ENCODE results near the gene HECW1.

HECW1 gene

DNA sequence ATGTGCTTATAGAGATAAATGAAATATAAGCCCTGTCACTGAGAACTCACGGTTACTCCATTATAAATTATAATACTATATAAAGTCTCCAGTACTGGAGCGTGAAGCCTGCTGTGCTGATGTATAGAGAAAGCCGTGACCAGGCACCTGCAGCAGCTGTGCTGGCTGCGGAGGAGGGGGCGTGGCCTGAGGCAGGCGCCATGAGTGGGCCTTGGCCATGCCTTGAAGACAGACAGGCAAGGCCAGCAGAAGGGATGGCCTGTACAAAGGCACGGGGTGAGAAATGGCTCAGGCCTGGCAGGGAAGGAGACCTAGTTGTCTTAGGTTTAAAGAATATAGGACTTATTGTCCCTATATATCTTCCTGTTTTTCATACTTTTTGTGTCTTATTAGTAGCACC, 251.9 kb downstream of the HECW1 start:
- no peak for DNase-seq (ENCODE audit: low read depth in 2 of 2)

DNA sequence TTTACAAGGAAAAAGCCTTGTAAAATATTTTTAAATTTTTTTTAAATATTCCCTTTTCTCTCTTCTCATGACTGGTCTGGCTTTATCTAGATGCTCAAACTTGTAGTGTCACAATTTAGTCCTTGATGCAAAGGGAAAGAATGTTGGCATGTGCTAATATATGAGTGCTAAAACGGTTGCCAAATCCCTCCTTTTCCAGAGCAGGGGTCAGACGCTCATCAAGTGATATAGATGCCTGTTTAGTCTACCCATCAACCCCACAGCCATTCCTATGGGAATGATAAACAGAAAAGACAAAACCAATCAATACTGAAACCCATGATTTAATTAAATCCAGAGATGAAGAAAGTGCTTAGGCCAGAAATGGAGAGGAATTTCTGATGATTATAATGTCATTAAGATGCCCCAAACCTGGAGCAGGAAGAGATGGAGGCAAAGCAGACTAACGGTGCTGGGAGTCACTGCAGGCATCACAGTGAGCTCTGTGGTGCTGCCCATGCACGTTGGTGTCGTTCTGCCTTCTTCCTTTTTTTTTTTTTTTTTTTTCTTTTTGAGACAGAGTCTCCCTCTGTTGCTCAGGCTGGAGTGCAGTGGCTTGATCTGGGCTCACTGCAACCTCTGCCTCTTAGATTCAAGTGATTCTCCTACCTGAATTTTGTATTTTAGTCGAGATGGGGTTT, 260.4 kb downstream of the HECW1 start:
- DNase-seq (ENCODE audit: low read depth in 2 of 2): no peak

DNA sequence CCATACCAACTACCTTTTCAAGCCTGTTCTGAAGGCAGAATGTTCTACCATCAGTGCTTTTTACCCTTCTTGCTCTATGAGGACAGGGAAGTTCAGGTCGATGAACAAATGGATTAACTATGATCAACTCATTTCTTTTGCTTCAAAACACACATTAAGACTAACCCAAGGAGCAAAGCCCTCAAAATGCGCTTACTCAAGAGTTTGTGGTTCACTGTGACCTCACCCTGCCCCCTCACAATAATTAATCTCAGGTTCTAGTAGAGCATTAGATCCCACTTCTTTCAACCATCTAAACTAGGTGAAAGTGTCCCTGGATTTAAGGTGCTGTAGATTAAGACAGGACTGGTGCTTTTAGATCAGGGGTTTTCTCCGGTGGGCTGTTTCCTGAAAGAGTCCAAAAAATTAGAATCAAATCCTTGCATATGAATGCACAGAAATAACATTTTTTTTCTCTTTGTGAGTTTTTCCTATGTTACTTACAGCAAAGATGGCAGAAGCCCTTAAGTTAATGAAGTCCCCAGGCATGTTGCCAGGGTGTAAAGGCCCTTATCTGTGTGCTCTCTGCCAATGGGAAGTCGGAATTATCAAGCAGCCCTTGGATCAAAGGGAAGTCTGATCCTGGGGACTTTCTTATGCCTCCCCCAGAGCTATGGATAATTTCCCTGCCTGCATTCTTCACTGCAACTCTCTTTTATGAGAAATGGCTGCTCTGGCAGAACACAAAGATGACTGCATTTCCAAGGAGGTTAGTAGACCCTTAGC, 264.9 kb downstream of the HECW1 start:
- DNase-seq (ENCODE audit: low read depth in 2 of 2): no peak

DNA sequence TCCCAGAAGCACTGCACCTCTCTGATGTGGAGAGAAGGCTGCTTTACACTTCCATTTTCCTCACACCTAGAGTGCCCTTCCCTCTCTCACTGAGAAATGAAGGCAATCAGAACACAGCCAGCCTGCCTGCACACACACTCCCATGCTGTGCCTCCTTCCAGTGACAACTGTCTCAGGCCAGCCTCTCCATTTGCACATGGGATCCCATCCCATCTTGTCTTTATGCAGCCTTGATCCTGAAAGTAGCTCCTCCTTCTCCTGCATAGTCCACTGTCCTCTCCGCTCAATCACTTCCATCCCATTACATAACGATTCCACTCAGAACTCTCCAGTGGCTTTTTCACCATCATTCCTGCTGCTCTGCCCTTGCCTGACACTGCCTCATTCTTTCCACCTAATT, 266.8 kb downstream of the HECW1 start:
- no peak for DNase-seq (ENCODE audit: low read depth in 2 of 2)

DNA sequence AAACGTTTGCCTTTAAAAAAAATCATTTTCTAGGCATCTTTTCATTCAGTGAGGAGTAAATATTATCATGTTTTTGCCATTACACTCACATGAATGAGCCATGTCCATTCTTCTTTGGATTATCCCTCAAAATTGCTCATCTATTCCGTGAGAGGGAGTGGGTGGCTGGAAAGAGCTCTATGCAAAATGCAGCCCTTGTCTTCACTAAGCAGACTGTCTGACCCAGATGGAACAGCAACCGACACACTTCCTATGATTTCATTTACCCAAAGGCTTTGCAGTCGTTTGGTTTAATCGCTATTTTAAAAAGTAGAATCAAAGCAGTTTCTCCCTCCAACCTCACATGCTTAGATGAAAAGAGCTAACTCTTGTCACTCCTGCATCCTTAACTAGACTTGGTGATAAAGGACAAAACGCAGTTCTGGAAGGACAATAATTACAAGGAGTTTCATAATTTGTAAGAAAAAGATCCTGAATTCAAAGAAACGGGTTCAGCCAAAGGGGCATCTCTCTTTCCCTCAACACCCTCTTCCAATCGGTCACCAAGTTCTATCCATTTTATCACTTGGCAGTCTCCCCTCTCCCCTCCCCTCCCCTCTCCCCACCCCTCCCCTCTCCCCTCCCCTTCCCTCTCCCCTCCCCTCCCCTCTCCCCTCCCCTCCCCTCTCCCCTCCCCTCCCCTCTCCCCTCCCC, 272.3 kb downstream of the HECW1 start:
- DNase-seq (ENCODE audit: low read depth in 2 of 2): no peak

DNA sequence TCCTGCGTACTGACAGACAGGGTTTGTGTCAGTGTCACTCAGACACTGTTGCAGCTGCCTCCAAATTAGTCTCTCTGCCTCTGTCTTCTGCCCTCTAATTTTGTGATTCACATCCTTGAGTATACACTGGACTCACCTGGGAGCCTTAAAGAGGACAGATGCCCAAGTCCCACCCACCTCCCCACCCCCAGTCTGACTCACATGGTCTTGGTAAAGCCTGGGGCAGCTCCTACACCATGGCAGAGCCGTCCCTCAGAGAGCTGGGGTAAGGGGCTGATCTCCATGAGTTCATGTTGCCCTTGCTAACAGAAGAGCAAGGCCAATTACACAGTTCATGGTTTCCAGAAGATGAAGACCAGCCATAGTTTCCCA, 272.8 kb downstream of the HECW1 start:
- no peak for DNase-seq (ENCODE audit: low read depth in 2 of 2)

DNA sequence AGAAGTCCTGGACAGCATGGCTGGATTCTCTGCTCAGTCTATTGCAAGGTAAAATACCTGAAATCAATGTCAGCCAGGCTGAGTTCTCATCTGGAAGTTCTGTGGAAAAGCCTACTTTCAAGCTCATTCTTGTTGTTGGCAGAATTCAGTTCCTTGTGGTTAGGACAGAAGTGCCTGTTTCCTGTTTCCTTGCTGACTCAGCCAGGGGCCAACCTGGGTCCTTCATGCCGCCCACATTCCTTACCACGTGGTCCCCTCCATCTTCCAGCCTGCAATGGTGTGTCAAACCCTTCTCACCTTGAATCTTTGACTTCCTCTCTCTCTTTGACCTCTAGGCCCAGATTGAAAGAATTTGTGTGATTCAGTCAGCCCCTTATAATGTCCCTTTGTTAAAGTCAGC, 273.4 kb downstream of the HECW1 start:
- no peak for DNase-seq (ENCODE audit: low read depth in 2 of 2)

DNA sequence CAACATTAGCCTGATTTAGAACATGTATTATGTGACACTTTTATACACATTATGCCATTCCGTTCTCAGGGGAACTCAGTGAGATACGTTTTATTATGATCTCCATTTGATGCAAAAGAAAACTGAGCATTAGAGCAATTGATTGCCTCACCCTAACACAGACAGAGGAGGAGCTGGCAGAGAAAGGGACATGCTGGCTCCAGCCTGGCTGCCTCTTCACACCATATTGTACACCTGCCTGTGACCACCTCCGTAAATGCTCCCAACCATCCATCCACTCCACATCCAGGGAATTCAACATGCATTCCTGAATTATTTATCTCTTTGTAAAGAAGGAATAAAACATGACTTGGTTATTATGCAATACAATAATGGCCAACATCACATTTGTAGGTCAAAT, 275.5 kb downstream of the HECW1 start:
- no peak for DNase-seq (ENCODE audit: low read depth in 2 of 2)

DNA sequence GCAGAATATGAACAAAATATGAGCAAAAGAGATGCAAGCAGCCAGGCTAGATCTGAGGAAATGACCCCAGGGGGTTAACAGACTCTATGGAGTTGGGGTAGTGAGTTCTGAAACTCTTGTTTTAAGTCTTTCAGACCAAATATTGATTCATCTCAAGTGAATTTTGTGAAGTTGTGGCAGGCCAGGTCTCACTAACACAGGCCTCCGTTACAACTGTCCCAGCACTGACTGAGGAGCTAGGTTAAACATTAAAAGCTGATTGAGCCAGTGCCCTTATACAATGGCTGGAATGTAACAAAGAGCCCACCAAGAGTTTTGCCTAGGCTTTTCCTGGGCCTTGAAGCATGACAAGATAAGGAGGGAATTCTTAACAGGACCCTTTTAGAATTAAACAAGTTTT, 278.1 kb downstream of the HECW1 start:
- DNase-seq (ENCODE audit: low read depth in 2 of 2): no peak

DNA sequence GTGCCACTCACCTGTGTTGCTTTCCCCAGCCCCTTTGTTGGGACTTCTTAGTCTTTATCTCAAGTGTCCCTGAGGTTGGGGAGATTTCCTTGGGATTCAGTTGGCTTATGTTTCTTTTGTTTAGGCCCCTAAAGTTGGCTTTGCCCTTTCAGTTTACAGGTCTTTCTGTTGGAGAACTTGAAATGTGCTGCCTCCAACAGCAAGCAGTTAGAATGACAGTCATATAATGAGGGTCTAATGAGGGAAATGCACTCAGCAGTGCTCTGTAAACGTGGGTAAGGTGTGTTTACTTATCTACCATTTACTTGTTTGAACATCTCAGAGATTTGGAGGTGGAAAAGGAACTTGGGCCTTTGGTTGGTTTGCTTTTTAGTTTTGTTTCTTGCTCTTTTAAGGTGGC, 279.1 kb downstream of the HECW1 start:
- DNase-seq (ENCODE audit: low read depth in 2 of 2): no peak

DNA sequence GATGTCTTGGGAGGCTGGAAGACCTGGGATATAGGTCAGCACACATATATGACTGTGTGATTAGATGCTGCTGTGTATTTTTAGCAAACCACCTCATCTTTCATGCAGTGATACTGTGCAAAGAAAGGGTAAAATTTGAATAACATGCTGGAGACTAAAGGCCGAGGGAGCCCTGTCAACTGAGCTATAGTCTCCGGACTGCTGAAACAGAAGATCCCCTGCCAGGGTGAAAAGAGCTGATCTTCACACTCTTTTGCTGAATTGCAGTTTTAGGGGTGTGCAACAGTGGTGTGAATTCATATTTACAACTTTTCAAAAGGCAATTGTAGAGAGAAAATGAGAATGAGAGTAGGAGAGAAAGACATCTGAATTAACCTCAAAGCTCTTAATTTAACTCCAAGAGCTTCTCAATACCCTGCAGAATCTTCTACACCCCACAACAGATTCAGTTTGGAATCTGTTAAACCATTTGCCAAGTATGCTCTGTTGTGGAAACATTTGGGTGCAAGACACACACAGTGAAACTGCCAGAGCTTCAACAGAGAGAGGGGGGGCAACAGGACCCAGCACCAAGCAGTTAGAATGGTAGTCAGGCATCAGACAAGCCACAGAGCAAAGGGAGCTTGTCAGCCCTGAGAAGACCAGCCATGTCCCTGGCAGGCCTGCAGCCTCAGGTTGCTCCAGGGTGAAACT, 280.3 kb downstream of the HECW1 start:
- DNase-seq (ENCODE audit: low read depth in 2 of 2): no peak

DNA sequence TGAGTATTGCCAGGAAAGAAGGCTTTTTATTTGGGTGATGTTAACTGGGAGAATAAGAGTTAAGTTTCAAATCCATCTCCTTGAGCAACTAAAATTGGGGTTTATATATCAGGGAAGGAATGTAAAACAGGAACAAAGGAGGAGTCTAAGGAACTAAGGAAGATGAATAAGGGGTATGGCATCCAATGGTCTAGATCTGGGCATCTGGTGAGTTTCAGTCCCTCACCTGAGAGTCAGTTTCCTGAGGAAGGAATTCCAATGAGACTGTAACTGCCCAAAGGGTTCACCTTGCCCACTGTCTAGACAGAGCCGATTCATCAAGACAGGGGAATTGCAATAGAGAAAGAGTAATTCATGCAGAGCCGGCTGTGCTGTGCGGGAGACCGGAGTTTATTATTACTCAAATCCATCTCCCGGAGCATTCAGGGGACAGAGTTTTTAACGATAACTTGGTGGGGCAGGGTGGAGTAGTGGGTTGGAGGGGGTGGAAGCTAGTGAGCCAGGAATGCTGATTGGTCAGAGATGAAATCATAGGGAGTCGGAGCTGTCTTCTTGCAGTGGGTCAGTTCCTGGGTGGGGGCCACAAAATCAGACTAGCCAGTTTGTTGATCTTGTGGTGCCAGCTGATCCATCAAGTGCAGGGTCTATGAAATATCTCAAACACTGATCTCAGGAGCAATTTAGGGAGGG, 282.1 kb downstream of the HECW1 start:
- no peak for DNase-seq (ENCODE audit: low read depth in 2 of 2)

DNA sequence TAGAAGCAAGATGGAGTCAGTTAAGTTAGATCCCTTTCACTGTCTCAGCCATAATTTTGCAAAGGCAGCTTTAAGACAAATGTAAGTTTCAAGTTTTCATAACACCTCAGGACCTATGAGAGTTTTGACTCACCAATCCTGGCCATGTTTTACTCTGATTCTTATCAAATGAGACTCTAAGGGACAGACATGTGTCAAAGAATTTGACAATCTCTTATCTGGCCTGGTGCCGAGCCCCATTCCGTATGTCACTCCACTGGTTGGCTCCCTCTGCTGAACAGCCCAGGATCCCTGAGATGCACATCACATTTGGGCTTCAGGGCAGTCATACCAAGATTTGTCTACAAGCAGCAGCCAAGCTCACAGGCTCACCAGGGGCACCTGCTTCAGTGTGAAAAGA, 282.9 kb downstream of the HECW1 start:
- no peak for DNase-seq (ENCODE audit: low read depth in 2 of 2)

DNA sequence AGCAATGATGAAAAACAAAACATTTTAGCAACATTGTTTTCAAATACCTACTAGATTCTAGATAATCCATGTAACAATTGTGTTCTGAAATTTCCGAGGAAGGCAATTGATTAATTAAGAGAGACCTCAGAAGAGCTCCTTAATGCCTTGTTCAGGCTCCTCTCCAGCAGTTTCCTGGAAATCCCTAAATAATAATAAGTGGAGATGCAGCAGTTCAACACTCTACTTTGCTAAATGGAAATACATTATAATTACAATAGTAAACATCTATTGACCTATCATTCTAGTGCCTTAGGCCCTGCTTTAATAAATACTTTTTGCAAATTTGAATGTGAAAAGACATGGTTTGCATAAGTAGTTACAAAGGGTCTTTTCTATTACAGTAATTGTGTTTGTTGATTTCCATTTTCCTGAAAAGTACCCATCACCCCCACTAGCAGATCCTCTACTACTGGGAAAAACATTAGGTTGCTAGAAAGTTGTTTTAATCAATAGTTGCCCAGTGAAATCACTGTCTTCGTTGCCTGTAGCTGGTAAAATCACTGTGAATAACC, 283.8 kb downstream of the HECW1 start:
- no peak for DNase-seq (ENCODE audit: low read depth in 2 of 2)

DNA sequence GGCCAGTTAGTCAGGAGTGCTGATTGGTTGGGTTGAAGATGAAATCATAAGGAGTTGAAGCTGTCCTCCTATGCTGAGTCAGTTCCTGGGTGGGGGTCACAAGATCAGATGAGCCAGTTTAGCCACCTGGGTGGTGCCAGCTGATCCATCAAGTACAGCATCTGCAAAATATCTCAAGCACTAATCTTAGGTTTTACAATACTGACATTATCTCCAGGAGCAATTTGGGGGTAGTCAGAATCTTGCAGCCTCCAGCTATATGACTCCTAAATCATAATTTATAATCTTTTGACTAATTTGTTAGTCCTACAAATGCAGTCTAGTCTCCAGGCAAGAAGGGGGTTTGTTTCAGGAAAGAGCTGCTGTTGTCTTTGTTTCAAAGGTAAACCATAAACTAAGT, 286.4 kb downstream of the HECW1 start:
- no peak for DNase-seq (ENCODE audit: low read depth in 2 of 2)

DNA sequence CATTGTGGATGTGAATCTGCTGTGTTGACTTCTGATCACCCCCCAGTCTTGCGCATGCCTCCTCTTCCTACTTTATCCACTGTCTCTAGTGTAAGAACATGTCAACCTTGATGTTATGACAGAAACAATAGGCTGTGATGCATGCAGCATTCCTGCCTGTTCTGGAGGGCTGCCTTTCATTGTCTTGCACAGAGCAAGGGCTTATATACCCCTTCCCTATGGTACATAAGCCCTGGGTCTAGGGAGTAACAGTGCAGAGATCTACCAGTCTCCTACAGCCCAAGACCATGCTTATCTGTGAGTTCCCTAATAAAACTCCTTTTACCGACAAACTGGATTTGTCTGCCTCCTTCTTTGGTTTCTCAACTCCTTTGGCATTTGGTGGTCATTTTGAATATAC, 293.5 kb downstream of the HECW1 start:
- DNase-seq (ENCODE audit: low read depth in 2 of 2): no peak

DNA sequence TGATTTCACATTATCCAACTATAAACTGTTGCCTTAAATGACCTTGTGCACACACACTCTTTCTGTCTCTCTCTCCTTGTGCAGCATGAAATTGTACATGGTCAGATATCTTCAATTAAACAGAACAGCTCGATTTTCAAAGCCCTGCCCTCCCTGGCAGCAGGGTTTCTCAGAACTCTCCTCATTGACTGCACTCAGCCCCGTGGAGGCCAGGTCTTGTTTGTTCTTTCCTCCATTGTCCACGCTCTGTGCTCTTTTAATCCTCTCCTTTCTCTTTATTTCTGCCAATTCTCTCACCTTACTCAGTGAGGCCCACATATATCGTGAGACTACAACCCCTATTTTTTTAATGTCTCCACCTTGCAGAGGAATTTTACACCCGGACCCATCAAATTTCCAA, 294.5 kb downstream of the HECW1 start:
- no peak for DNase-seq (ENCODE audit: low read depth in 2 of 2)

DNA sequence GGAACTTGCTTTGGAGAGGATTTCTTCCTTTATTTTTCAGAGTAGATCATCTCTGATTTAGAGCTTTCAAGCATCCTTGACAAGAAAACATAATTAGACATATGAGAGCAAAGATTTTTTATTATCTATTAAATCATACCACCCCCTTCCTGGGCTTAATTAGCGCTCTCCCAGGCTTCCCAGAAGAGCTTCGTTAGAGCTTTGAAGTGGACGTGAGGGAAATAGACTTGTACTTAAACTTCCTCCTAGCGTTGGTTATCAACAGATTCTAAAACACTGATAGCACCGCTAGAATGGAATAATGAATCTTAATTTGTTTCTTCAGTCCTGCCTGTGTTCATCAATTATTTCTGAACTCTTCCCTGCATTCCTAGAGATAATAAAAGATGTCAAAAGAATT, 296.5 kb downstream of the HECW1 start:
- no peak for DNase-seq (ENCODE audit: low read depth in 2 of 2)

DNA sequence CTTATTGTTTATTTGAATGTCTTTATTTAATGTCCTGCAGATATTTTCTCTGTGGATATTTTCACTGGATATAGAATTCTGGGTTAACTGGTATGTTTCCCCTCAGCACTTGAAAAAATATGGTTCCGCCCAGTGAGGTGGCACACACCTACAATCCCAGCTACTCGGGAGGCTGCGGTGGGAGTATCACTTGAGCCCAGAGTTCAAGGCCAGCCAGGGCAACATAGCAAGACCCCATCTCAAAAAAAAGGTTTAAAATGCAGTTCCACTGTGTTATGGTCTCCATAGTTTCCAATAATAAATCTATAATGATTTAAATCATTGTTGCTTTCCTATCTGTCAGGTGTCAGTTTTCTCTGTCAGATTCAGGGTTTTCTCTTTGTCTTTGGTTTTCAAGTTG, 305.0 kb downstream of the HECW1 start:
- no peak for DNase-seq (ENCODE audit: low read depth in 2 of 2)

DNA sequence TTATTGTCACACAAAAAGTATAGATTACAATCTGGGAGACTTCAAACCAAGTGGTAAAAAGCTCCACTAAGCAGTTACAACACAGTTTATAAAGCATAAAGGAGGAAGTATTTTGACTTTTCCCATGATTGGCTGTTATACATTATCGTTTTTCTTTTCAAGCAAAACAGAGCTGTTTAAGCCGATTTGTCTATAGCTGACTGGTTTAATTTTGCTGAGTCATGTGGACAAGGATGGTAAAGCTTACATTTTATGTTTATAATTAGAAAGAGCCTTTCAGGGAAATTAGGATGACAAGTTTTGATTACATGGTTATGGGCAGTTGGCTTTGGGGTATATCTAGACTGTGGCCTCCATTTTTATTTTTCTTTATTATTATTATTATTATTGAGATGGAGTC, 318.0 kb downstream of the HECW1 start:
- no peak for DNase-seq (ENCODE audit: low read depth in 2 of 2)

DNA sequence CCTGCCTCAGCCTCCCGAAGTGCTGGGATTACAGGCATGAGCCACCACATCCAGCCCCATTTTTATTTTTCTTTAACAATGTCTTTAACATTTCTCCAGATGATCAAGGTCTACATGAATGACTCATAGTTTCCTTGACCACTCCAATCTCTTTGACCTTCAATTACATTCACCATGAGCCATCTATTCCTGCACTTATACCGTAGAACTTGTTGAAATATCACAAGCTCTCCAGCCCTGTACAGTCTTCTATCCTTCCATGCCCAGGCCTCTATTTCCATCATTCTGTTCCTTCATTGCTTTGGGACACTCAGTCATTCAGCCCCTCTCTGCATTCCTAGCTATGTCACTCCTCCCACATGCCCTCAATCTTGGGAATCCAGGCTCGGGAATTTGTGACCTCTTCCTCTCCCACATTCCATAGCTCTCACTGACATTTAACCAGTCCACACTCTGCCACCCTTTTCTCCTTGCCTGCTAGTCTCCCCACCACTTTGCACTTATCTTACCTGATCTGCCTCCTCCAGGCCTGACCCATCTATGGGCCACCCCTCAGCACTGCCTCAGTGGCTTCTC, 318.7 kb downstream of the HECW1 start:
- DNase-seq (ENCODE audit: low read depth in 2 of 2): no peak

Data from stimulated activated CD8-positive, alpha-beta memory T cell treated with anti-CD3 and anti-CD28 coated beads, Interleukin-2, amount 100 ng/mL, for 1 hour (primary cell).